DMS53 treated with DMSO at 0.1 percent for 48 hours (cell line): ENCODE data around the gene PIM1.
"Not testable (repeated sequence)": the region's sequence is repeated elsewhere in the genome, so short reads cannot be mapped to it uniquely, and the experiment has no call there.

Experiments
- DNase-seq: peaks from one replicate; lab custom pipeline; 2025; ENCODE audit not compliant: unreplicated experiment; lab: John Stamatoyannopoulos, UW

PIM1 gene

GRCh38 chr6:37187321-37188022, 17.5 kb downstream of the PIM1 start:
- no peak for DNase-seq

GRCh38 chr6:37188962-37189510, 19.1 kb downstream of the PIM1 start:
- no peak for DNase-seq

- DNase-seq = no peak
Measured at GRCh38 chr6:37190159-37190535, 20.2 kb downstream of the PIM1 start.

GRCh38 chr6:37192666-37193065, 22.7 kb downstream of the PIM1 start:
- DNase-seq = no peak

GRCh38 chr6:37194886-37195285, 24.9 kb downstream of the PIM1 start:
- DNase-seq = not testable (repeated sequence)

- not testable (repeated sequence) for DNase-seq
Measured at GRCh38 chr6:37196451-37196850, 26.5 kb downstream of the PIM1 start.

GRCh38 chr6:37200085-37200484, 30.1 kb downstream of the PIM1 start:
- DNase-seq = no peak

- no peak for DNase-seq
Measured at GRCh38 chr6:37201726-37202125, 31.8 kb downstream of the PIM1 start.

- DNase-seq = no peak
Measured at GRCh38 chr6:37202788-37203491, 33.0 kb downstream of the PIM1 start.

- DNase-seq = peak; percentile 76
Measured at GRCh38 chr6:37204014-37204751, 34.2 kb downstream of the PIM1 start.

GRCh38 chr6:37205175-37205996, 35.4 kb downstream of the PIM1 start:
- no peak for DNase-seq

GRCh38 chr6:37205997-37206340, 36.0 kb downstream of the PIM1 start:
- no peak for DNase-seq

- DNase-seq = no peak
Measured at GRCh38 chr6:37206622-37207021, 36.7 kb downstream of the PIM1 start.

- DNase-seq = peak; percentile 37
Measured at GRCh38 chr6:37207903-37208456, 38.0 kb downstream of the PIM1 start.

GRCh38 chr6:37208793-37209192, 38.8 kb downstream of the PIM1 start:
- DNase-seq = no peak

GRCh38 chr6:37209461-37210205, 39.7 kb downstream of the PIM1 start:
- no peak for DNase-seq

GRCh38 chr6:37210313-37210968, 40.5 kb downstream of the PIM1 start:
- DNase-seq = peak; percentile 56

GRCh38 chr6:37212268-37212667, 42.3 kb downstream of the PIM1 start:
- DNase-seq = no peak

- DNase-seq = no peak
Measured at GRCh38 chr6:37218061-37218460, 48.1 kb downstream of the PIM1 start.
